ENCODE results near the gene EHMT2.

Gene EHMT2

GRCh38 chr6:31888276-31889258 is 8.9 kb downstream of the EHMT2 start:
- no peak for DNase-seq

DNA sequence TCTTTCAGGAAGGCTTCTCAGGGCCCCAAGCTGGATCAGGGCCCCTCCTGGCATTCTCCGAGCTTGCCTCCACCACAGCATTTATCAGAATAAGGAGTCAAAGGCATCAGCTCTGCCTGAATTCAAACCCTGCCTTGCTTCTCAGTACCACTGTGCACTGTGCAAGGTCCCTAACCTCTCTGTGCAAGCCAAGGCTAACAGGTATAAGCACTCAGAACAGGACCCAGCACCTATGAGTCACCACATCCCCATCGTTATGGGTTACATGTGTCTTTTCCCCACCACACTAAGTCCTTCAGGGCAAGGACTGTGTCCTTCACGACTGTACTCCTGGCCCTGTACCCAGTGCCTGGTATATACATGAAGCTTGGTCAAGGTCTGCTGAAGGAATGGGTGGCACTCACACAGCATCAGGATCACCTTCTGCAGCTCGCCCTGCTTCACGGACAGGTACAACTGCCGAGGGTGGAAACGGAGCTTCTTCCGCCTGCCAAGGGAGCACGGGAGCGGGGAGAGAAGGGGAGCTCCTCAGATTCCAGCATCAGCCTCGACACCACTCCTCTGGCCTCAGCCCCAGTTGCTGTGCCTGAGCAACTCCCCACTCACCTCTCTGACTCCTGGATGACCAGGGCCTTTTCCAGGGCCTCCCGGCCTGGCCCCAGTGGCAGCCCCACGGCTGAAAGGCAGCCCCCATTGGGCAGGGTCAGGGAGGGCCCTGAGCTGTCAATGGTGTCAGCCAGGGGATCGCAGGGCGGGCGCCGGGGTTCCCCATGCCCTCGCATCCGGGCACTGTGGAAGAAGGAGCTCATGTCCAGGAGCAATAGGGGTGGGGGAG is 10.1 kb downstream of the EHMT2 start:
- no peak for DNase-seq

- DNase-seq, result no peak
Observed at GRCh38 chr6:31886541-31886991, 10.9 kb downstream of the EHMT2 start.

- no peak for DNase-seq
Observed at GRCh38 chr6:31884528-31885035, 12.9 kb downstream of the EHMT2 start.

GRCh38 chr6:31883676-31884075 is 13.8 kb downstream of the EHMT2 start:
- no peak for DNase-seq

- DNase-seq, result no peak
Observed at GRCh38 chr6:31882344-31882743, 15.2 kb downstream of the EHMT2 start.

DNA sequence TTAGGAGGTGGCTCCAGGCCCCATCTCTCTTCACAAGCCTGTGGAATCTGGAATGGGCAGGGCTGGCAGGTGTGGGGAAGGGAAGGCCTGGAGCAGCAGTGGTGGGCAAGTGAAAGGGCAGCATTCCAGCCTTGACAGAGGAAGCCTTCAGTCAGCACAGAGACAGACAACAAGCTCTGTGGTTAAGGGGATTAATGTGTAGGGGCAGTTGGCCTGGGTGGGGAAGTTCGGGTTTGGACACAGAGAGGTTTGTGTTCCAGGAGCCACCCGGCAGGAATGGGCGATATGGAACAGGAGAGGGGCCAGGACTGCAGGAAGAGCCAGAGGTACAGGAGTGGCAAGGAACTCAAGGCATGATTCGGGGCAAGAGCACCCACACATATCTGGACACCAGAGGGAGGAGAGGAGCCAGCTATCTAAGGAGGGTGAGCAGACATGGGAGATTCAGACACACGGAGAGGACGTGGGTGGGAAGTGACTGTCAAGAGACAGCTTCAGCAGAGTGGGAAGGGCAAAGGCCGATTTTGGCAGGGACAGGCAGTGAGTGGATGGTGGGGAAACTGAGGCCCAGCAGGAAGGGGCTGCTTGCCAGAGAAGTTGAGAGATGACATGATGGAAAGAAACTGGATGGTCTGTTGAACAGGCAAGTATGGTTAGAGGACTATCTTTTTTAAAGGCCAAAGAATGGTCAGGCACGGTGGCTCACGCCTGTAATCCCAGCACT is 16.2 kb downstream of the EHMT2 start:
- no peak for DNase-seq

DNA sequence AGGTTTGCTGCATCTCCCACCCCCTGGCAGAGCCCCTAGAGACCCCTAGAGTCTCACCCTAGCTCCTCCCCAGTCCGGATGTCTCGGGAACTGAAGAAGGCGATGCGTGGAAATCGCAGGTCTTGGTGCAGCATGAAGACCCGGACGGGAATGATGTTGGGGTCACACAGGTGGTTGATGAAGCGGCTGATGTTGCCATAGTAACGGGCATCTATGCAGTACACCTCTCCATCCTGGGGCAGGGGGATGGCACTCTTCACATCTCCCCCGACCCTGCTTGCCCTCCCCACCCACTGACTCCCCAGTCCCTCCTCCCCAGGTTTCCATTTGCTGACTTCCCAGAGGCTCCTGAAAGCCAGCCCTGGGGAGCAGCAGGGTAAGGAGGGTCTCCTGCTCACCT is 16.9 kb downstream of the EHMT2 start:
- no peak for DNase-seq

DNA sequence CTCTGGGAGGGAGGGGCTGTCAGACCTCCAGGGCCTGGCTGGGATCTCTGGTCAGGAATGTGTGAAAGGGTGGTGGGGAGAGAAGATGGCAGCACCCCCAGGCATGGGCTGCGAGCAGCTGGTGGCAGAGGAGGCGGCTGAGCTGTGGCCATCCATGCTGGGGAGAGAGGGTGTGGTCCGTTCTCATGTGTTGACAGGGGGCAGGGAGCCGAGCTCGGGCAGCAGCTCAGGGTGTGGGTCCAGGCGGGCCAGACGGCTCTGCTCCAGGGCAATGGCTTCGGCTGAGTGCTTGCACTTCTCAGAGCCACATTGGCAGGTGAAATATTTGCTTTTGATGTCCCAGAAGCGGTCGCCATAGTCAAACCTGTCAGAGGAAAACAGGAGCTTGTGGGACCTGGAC is 17.6 kb downstream of the EHMT2 start:
- DNase-seq, result no peak

DNA sequence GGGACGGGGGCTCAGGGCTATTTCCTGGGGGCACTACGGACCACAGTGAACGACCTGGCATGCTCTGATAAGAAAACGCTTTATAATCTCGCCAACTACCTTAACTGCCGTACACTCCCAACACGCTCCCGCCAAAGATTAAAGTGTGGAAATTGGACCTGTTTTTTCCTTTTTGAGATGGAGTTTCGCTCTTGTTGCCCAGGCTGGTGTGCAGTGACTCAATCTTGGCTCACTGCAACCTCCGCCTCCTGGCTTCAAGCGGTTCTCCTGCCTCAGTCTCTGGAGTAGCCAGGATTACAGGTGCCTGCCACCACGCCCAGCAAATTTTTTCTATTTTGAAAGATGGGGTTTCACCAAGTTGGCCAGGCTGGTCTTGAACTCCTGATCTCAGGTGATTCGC is 18.4 kb downstream of the EHMT2 start:
- DNase-seq, result no peak

DNA sequence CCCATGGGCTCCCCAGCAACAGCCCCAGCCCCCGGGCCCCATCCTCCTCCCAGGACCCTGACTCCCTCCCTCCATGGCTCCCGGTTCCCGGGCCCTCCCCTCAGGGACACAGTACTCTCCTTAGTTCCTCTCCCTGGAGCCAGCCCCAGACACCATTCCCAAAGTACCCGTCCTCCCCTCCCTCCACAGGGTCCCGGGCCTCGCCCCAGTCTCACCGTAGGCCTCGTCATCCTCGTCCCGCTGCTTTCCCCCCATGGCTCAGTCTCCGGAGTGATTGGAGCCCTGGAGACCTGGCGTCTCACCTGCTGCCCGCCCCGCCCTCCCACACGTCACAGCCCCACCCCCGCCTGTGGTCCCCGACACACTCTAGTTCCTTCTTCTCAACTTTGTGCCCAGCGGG is 18.8 kb downstream of the EHMT2 start, which contains the start of gene SLC44A4:
TSS of gene SLC44A4 (minus strand) at position 272 of the 400 bp plus-strand sequence. CDS start at position 255, 17 bp downstream.
- no peak for DNase-seq

DNA sequence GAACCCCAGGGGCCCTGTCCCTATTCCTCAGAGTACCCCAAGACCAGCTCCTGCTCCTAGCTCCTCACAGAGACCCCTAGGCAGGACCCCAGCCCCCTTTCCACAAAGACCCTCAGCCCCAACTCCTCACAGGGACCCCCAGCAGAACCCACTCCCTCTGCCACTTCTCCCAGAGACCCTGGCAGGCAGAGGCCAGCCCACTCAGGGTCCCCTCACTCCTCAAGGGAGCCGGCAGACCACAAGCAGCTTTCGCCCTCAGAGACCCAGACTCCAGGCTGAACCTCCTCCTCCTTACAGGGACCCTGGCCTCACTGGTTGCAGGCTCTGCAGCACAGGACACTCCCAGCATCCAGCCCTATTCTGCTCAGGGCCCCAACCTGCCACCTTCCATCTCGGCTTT is 19.3 kb downstream of the EHMT2 start:
- no peak for DNase-seq

DNA sequence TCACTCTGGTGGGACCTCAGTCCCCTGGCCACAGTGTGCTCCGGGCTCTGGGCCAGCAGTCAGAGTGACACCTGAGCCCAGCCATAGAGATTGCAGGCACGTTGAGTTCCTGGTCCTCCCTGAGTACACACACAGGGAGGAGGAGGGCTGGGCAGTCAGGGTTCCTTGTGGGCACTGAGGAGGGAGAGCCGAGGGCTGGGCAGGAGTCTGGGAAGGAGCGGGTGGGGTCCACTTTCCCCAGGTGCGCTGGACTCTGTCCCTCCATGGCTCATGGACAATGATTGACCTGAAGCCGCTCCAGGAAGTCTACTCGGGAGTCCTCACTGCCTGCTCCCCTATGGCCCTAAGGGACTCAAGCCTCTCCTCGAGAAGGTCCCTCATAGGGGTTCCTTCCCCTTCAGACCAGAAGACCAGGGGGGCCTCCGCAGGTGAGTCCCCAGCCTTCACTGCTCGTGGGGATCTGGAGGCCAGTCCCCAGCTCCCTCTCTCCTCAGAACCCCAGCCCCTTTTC is 19.8 kb downstream of the EHMT2 start:
- no peak for DNase-seq

GRCh38 chr6:31877125-31877650 is 20.3 kb downstream of the EHMT2 start:
- no peak for DNase-seq

DNA sequence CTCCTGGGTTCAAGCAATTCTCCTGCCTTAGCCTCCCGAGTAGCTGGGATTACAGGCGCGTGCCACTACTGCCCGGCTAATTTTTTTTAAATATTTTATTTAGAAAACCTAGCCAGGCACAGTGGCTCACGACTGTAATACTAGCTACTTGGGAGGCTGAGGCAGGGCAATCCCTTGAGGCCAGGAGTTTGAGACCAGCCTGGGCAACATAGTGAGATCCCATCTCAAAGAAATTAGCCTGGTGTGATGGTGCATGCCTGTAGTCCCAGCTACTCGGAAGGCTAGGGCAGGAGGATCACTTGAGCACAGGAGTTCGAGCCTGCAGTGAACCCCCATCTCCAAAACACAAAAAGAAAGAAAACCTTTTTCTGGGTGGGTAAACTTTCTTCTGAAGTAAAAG is 21.1 kb downstream of the EHMT2 start:
- no peak for DNase-seq

DNA sequence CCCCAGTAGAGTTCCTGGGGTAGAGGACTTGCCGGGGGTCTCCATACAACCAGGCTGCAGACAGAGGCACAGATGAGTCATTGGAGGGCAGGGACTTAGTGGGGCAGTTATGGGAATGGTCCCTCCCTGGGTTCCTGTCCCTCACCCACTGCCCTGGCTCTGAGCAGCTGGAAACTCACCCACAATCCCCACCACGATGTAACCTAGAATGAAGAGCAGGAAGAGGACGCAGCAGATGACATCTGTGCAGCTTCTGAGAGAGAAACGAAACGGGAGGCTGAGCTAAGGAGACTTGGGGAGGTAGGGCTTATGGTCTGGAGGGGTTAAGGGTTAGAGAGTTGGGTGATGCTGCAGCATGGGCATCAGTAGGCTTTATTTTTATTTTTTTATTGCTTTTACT is 21.6 kb downstream of the EHMT2 start:
- DNase-seq, result no peak

DNA sequence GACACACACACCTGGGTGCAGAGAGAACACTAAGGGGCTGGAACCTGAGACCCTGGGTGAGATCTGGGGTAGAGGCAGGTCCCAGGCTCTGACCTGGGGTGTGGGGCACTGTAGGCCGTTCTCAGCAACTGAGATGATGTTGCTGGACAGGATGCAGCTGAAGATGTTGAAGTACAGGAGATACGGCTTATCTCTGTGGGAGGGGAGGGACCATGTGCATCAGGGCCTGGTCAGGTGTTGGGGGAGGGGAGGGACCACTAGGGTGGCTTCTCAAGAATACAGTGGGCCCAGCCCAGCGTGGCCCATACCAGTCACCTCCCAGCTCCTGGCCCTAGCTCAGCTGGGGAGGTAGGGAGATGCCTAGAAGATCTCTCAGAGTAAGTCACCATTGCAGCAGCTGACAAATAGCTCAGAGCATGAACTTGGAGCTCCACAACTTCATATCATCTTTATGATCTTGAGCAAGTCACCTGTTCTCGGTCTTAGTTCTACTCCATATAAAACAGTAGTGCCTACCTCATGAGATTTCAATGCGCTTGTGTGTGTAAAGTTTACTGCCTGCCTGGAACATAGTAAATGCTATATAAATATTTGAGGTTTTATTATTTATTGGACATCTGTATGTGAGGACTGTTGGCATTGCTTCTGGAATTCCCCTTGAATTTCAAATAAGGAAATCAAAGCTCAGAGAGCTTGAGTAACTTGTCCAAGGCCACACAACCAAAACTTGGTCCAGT is 22.5 kb downstream of the EHMT2 start:
- no peak for DNase-seq

GRCh38 chr6:31874084-31874670 is 23.3 kb downstream of the EHMT2 start:
- no peak for DNase-seq

GRCh38 chr6:31871046-31871659 is 26.3 kb downstream of the EHMT2 start:
- no peak for DNase-seq

DNA sequence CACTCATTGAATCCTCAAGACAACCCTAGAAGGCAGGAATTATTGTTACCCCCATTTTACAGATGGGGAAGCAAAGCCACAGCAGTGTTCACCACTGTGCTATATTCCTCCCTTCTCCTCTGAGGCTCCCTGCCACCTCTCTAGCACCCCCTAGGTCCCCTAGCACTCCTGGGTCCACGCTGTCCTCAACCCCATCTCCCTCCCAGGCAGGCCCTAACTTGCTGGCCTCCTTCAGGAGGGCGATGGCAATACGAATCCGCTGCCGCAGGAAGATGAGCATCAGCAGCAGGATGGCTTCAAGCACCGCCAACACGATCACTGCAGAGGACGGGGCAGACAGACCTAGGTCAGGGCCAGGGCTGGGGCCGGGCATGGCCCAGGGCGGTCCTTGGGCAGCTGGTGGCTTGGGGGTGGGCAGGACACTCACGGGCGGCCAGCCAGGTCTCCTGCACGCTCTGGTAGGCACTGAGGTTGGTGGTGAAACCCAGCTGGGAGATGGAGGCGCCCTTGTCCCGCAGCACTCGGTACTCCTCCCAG is 27.0 kb downstream of the EHMT2 start:
- no peak for DNase-seq

All from NCI-H1105 (cell line).